Skeletal muscle cell (primary cell): ENCODE results near the gene SELE.
"Not testable (repeated sequence)": the region's sequence is repeated elsewhere in the genome, so short reads cannot be mapped to it uniquely, and the experiment has no call there.

Source experiments
- DNase-seq: peaks from one replicate; pipeline ENCODE4 v3.0.0-alpha.2; 2010; ENCODE audit warnings: low read depth
- H3K4me3 ChIP-seq: 2 replicates; pipeline ENCODE4 v1.5.1; 2011; ENCODE audit warnings: low read depth, mild to moderate bottlenecking, control low read depth, low read length, moderate library complexity

The SELE gene

DNA sequence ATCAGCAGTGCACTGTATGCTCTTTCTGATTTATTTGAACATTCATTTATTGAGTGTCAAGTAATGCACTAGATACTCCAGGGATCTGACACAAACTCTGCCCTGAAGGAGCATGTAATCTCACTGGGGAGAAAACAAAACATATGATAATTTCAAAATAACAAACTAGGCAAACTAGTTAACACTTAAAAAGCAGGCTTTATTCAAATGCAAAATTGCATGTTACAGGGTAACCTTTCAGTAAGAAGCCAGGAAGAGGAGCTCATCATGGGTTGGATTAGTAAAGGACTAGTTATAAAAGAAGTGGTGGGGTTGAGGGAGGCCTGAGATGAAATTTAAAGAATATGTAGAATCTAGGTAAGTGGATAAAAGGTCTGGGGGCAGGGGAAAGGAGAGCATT, 43.4 kb downstream of the SELE start:
- H3K4me3 ChIP-seq: no peak overlapping the region
- no peak for DNase-seq

DNA sequence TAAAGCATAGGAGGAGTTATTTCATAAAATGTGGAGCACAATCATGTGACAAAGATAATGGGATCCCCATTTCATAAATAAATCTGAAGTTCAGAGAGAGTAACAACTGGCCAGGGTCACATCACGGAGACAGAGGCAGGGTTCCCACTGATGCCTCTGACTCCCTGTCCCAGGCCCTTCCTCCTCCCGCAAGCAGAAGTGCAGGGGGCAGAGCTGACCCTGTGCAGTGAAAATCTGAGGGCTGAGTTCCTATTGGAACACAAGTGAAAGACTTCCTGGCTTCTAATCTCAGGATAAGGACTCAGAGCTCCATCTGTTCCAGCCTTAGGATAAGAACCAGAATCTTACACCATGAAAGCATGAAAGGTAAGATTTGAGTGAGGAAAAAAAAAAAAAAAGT, 44.5 kb downstream of the SELE start:
- no peak overlapping the region for H3K4me3 ChIP-seq
- DNase-seq: no peak

DNA sequence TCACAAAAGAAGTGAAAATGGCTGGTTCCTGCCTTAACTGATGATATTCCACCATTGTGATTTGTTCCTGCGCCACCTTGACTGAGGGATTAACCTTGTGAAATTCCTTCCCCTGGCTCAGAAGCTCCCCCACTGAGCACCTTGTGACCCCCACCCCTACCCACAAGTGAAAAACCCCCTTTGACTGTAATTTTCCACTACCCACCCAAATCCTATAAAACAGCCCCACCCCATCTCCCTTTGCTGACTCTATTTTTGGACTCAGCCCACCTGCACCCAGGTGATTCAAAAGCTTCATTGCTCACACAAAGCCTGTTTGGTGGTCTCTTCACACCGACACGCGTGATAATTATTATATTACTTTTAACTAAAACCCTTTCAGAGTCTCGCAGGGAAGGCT, 45.5 kb downstream of the SELE start:
- DNase-seq, H3K4me3 ChIP-seq: not testable (repeated sequence)

DNA sequence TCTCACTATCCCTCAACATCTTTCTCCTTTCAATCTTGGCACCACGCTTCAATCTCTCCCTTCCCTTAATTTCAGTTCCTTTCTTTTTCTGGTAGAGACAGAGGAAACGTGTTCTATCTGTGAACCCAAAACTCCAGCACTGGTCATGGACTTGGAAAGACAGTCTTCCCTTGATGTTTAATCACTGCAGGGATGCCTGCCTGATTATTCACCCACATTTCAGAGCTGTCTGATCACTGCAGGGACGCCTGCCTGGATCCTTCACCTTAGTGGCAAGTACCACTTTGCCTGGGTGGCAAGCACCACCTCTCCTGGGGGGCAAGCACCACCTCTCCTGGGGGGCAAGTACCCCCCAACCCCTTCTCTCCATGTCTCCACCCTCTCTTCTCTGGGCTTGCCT, 50.2 kb downstream of the SELE start:
- DNase-seq: no peak
- H3K4me3 ChIP-seq: no peak overlapping the region

DNA sequence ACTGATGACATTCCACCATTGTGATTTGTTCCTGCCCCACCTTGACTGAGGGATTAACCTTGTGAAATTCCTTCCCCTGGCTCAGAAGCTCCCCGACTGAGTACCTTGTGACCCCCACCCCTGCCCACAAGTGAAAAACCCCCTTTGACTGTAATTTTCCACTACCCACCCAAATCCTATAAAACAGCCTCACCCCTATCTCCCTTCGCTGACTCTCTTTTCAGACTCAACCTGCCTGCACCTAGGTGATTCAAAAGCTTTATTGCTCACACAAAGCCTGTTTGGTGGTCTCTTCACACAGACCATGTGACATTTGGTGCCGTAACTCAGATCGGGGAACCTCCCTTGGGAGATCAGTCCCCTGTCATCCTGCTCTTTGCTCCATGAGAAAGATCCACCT, 50.7 kb downstream of the SELE start:
- DNase-seq, H3K4me3 ChIP-seq: not testable (repeated sequence)

DNA sequence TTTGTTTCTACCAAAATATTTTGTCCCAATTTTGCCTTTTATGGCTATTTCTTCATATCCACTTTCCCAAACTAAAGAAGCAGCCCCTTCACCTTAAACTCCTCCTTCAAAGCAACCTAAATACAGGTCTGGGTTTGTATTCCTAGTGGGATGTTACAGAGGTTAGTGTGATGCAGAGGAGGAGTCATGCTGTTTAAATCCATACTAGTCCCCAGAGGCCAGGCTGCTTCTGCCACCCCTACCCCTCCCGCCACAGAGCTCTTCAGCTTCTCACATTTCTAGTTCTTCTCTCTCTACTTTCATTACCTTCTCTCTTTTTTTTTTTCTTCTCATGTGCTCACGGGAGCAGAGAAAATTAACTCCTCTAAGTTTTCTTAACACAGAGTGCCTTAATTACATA, 51.8 kb downstream of the SELE start:
- no peak for DNase-seq
- H3K4me3 ChIP-seq: no peak overlapping the region

DNA sequence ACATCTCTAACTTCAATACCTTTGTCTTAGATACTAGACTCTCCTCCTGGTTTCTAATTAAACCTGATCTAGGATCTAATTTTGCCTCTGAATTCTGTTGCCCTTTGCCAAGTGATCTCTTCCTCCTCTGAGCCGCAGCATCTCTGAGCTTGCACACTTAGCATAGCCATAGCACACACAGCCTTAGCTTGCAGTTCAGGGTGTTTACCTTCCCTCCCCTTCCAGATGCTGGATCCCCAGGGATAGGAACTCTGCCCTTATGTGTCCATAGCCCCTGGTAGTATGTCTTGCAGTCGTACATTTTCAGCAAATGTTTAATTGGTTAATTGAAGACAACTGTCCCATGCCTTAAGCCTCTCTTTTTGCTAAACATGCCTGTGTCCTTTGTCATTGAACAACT, 52.7 kb downstream of the SELE start:
- H3K4me3 ChIP-seq: no peak overlapping the region
- DNase-seq: no peak

DNA sequence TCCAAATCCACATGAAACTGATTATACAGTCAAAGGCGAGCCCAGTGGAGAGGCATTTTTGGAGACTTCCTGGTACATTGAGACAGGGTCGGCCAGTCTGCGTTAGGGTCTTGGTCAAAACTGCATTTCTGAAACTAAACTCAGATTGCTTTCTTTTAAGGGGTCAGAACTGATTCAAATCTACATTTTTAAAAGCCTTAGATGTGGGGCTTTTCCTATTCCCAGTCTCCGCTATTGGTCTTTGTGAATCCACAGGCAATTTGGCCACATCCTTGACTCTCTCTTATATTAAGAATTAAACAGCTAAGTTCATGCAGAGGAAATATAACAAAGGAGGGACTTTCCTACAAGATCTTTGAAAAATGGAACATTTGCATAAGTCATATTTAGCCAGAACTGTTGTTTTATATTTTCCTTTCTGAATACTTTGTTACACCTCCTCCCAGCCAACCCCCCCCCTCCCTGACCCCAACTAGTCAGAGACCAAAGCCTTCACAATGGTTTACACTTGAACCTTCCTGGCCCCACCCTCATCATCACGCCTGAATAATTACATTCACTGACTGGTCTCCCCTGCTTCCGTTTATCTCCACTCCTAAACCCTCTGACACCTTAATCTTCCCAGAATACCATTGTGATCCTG, 53.4 kb downstream of the SELE start:
- no peak overlapping the region for H3K4me3 ChIP-seq
- no peak for DNase-seq

DNA sequence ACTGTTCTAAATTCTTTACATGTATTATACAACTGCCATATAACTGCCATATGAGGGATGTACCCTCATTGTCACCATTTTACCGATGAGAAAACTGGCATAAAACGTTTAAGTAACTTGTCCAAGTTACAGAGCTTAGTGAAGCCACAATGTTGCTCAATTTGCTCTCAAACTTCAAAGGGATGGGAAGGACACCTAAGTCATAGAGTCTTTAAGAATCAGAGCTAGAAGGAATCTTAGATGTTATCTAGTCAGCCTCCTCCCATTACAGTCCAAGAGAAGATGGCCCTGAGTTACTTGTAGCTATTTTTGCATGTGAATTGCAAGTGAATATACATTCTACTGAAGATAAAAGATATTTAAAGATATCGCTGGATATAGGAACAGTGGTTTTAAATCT, 54.2 kb downstream of the SELE start:
- DNase-seq: no peak
- H3K4me3 ChIP-seq: no peak overlapping the region

DNA sequence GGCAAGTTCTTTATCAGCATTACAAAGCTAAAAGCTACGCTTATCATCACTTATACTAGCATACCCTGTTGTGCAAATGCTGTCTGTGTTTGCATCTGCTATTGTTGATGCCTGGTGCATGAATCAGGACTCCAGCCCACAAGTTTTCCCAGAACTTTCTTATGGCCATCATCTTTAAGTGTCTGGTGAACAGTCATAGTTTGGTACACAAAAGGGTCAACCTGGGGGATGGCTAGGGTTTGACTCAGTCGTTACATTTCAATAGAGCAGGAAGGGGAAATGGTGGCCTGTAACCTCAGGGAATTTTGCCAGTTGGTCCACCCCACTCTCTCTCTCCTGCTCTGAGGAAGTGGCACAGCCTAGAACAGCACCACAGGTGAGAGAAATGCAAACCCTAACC, 57.9 kb downstream of the SELE start:
- H3K4me3 ChIP-seq: no peak overlapping the region
- DNase-seq: peak; percentile 47
